ENCODE data around the gene TMEM8B. TPM values are rescaled to one million over a fixed set of nuclear protein-coding genes. Genes with fewer than 3 reads are reported as not detected.

The TMEM8B gene
- total RNA-seq, 2 experiments from 2014 or later = 3.8 to 4.0 TPM

DNA sequence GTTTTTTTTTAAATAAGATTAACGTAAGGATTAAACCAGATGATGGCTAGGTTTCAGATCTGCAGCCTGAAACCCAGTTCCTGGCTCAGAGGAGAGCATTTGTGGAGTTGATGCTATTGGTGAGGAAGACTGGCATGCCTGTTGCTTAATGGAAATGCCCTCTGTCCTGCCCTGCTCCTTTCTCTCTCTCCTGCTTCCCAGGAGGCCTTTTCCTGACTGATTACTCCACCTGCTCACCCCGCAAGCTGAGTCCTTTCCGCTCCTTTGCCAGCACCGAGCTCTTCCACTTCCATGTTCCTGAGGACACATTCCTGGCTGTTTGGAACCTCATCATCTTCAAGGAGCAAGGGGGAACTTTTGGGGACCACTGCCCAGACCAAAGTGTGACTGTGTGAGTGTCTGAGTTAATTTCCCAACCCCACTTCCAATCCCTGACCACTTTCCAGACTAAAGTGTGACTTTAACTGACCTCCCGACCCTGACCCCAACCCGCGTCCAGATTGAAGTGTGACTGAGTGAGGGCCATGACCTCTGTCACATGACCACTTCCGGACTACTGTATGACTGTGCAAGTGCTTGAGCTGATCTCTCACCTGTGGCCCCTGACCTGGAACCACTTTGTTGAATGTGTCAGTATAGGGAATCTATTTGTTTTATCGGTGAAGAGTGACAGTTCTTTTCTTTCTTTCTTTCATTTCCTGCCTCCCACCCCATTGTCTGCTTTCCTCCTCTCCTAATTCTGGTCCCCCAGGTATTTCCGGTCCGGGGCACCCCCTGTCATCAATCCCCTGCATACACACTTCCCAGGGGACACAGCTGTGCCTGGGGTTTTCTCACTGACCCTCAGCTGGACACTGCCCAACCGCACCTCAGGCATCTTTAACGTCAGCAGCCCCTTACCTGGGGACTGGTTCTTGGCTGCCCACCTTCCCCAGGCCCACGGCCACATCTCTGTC lies 5.5 kb downstream of the TMEM8B start:
- ChIA-PET POLR2A (interaction anchor here (0.7 kb wide), 1 partner anchor 277 kb away, joined by 8 read pairs; no protein-coding TSS in a partner anchor), CTCF (interaction anchor here (1.1 to 2.5 kb wide), 5 partner anchors 8 to 102 kb away, joined by 3 to 9 read pairs (median 4); partner anchors contain the start of gene CREB3)
- Mint-ChIP-seq H3K36me3 (ENCODE audit: low read depth) (no peaks in the 10 kb centered on the region), H3K27me3 (no peaks in the 10 kb centered on the region), H3K27ac (no peak overlapping the region), H3K9me3 (no peaks in the 10 kb centered on the region), H3K4me3 (no peak overlapping the region), H3K4me1 (peaks cover 17% of the 10 kb centered on the region)
- no peak for DNase-seq

DNA sequence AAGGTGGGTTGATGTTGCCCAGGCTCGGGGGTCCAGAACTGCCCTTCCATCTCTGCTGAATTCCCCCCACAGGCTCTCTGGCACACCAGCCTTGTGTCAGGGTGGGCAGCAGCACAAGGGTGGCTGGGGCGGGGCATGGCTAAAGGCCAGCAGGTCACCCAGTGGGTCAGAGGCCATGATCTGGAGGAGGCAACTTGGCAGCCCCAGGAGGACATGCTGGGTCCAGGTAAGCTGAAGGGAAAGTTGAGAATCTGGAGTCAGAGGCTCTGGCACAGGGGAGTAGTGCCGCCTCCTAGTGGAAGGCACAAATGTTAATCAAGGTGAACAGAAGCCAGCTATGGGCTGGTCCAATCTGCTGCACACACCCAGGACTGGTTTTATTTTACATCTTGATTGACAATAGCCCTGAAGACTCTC lies 6.2 kb downstream of the TMEM8B start:
- Mint-ChIP-seq H3K4me3 (no peak overlapping the region), H3K27ac (no peak overlapping the region), H3K9me3 (no peaks in the 10 kb centered on the region), H3K36me3 (ENCODE audit: low read depth) (no peaks in the 10 kb centered on the region), H3K4me1 (peaks cover 11% of the 10 kb centered on the region), H3K27me3 (no peaks in the 10 kb centered on the region)
- ChIA-PET CTCF (interaction anchor here (0.8 to 2.5 kb wide), 9 partner anchors 9 to 86 kb away, joined by 3 to 9 read pairs (median 4); partner anchors contain the start of gene RGP1), POLR2A (no interaction called here)
- DNase-seq = peak; percentile 35

DNA sequence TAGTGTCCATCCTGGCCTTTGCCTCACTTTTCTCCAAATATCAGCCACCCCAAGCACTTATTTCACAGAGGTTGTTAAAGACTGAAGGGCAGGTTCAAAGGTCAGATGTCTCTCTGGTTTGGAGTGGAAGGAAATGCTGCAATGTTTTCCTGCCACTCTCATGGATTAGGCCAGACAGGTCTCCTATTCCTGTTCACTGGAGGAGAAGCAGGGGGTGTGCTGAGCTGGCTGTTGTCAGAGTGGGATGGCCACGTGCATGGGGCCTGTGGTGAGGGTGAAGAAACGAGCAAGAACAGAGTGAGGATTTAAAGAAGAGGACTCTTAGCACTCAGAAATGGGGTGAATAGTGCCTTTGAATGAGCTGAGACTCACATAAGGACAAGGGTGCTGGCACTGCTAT lies 6.7 kb downstream of the TMEM8B start:
- Mint-ChIP-seq H3K36me3 (ENCODE audit: low read depth) (no peaks in the 10 kb centered on the region), H3K27me3 (no peaks in the 10 kb centered on the region), H3K27ac (no peak overlapping the region), H3K4me1 (peaks cover 11% of the 10 kb centered on the region), H3K4me3 (no peak overlapping the region), H3K9me3 (no peaks in the 10 kb centered on the region)
- no peak for DNase-seq
- ChIA-PET POLR2A (no interaction called here), CTCF (interaction anchor here (0.8 to 2.5 kb wide), 7 partner anchors 9 to 86 kb away, joined by 3 to 9 read pairs (median 5); partner anchors contain the start of gene RGP1)

DNA sequence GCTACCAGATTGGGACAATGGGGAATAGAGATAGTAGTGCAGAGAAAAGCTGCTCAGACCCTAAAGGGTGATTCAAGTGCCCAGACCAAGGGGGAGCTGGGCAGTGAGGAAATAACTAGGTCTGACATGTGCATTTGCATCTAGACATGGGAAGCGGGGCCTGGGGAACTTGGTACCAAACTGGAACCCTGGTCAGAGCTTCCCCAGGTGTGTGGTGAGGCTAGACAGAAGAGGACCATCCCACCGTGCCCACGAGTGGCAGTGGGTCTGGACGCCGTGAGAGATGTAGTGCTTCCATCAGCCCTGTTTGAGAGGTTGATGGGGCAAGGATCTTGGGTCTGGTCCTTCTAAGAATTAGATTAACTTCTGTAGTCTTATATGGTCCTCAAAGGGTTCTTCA lies 7.6 kb downstream of the TMEM8B start:
- POLR2A ChIA-PET = interaction anchor here (0.6 kb wide), 1 partner anchor 216 kb away, joined by 4 read pairs; no protein-coding TSS in a partner anchor
- no peak for DNase-seq
- Mint-ChIP-seq H3K27me3 (no peaks in the 10 kb centered on the region), H3K27ac (no peak overlapping the region), H3K4me3 (no peak overlapping the region), H3K4me1 (peaks cover 11% of the 10 kb centered on the region), H3K36me3 (ENCODE audit: low read depth) (no peaks in the 10 kb centered on the region), H3K9me3 (no peaks in the 10 kb centered on the region)
- CTCF ChIA-PET = interaction anchor here (0.5 to 2.5 kb wide), 3 partner anchors 10 to 353 kb away, joined by 3 to 9 read pairs (median 3); no protein-coding TSS in a partner anchor

DNA sequence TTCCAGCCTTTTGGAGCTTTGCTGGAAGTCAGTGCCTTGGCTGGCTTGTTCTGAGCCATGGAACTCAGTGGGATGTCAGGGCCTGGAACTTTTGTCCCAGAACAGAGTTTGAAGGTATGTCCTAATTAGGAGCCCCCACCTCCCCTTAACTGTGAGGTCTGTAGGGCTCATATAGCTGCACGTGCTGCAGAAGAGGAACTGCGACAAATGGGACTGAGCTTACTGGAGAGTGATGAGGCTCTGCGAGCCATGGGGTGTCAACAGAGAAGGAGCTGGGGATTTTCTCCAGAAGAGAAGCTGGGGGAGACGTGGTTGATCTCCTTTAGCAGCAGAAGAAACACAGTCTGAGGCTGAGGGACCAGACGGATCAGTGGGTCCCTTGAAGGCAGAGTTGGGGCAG lies 10.9 kb downstream of the TMEM8B start:
- Mint-ChIP-seq H3K4me3 (no peak overlapping the region), H3K9me3 (no peaks in the 10 kb centered on the region), H3K36me3 (ENCODE audit: low read depth) (no peaks in the 10 kb centered on the region), H3K4me1 (peaks cover 6% of the 10 kb centered on the region), H3K27me3 (no peaks in the 10 kb centered on the region), H3K27ac (no peak overlapping the region)
- ChIA-PET CTCF (interaction anchor here (0.8 to 1.6 kb wide), 4 partner anchors 9 to 42 kb away, joined by 3 to 6 read pairs (median 4); no protein-coding TSS in a partner anchor), POLR2A (no interaction called here)
- DNase-seq = no peak

DNA sequence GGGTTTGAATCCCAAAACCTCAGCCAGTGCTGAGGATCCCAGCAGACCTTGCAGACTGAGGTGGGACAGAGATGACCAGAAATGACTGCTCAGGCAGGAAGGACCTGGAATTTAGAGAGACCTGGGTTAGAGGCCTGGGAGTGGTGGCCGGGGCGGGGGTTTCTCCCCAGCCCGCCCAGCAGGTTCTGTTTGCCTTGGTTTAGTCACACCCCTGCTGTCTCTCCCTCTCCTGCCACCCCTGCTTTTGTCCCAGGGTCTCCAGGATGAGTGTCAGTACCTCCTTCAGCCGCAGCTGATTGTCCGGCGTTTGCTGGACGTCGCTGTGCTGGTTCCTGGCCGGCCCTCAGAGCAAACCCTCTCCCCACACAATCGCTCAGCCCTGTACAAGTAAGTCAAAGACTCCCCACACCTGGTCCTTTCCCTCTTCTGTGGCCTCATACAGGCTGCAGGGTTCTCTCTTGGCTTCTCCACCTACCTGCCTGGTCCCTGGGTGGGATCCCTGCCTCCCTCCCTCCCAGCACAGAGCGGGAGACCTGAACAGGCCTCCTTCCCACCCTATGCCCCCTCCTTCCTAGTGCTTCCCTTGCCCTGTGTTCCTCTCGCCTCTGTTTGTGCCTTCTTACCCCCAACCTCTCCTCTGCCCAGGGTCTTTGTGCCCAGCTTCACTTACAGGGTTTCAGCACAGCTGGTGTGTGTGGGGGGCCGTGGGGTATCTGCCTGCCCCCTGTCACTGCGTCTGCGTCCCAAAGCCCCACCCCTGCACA lies 12.0 kb downstream of the TMEM8B start:
- POLR2A ChIA-PET = interaction anchor here (0.6 kb wide), 1 partner anchor 1793 kb away, joined by 9 read pairs; no protein-coding TSS in a partner anchor
- Mint-ChIP-seq H3K9me3 (no peaks in the 10 kb centered on the region), H3K4me1 (peaks cover 17% of the 10 kb centered on the region)

DNA sequence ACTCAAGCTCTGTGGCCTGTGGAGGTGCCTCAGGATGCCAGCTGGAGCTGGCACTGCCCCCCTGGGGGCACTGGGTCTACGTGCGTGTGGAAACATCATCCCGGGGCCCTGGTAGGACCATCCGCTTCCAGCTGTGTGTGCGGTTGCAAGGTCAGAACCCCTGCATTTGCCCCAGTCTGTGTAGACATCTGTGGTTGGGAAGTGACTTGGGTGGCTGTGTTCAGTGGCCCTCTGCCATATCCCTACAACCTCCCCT lies 12.5 kb downstream of the TMEM8B start:
- POLR2A ChIA-PET = interaction anchor here (0.6 kb wide), 1 partner anchor 1794 kb away, joined by 9 read pairs; no protein-coding TSS in a partner anchor
- CTCF ChIA-PET = interaction anchor here (1.0 to 1.7 kb wide), 3 partner anchors 13 to 18 kb away, joined by 3 to 6 read pairs (median 4); no protein-coding TSS in a partner anchor
- no peak for DNase-seq
- Mint-ChIP-seq H3K27ac (no peak overlapping the region), H3K27me3 (no peaks in the 10 kb centered on the region), H3K4me3 (no peak overlapping the region), H3K36me3 (ENCODE audit: low read depth) (no peaks in the 10 kb centered on the region), H3K9me3 (no peaks in the 10 kb centered on the region), H3K4me1 (peaks cover 18% of the 10 kb centered on the region)

More for the DNA sequence above, 12.0 kb downstream of the TMEM8B start:
- DNase-seq = no peak
- CTCF ChIA-PET = interaction anchor here (1.1 to 1.7 kb wide), 3 partner anchors 13 to 15 kb away, joined by 4 to 6 read pairs (median 6); no protein-coding TSS in a partner anchor
- Mint-ChIP-seq H3K27ac (no peak overlapping the region), H3K4me3 (no peak overlapping the region), H3K36me3 (ENCODE audit: low read depth) (no peaks in the 10 kb centered on the region), H3K27me3 (no peaks in the 10 kb centered on the region)

DNA sequence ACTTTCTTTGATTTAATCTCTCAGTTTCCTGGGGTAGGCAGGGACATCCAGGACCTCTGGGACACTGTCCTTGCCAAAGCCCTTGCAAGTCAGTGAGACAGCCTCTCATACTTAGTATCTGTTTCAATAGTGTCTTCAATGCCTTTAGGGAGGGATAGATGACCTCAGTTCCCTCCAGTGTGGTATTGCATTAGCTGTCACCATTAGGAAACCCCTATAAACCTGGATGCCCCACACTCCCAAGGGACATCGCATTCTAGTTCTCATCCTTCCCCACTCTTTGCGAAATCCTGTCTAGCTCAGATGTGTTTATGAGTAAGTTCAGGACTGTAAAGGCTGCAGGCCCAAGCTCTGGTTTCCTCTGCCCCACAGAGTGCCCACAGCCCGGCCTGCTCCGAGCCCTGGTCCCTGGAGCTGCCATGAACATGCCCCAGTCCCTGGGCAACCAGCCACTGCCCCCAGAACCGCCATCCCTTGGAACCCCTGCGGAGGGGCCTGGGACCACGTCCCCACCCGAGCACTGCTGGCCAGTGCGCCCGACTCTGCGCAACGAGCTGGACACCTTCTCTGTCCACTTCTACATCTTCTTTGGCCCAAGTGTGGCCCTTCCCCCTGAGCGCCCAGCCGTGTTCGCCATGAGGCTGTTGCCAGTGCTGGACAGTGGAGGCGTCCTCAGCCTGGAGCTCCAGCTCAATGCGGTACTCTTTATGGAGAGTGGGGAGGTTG lies 13.2 kb downstream of the TMEM8B start:
- no peaks in the 10 kb centered on the region for H3K36me3 Mint-ChIP-seq (ENCODE audit: low read depth)
- no peak for DNase-seq
- H3K27me3 Mint-ChIP-seq = no peaks in the 10 kb centered on the region
- H3K4me1 Mint-ChIP-seq = peaks cover 22% of the 10 kb centered on the region
- ChIA-PET CTCF (interaction anchor here (0.6 to 1.7 kb wide), 4 partner anchors 12 to 789 kb away, joined by 3 to 6 read pairs (median 4); no protein-coding TSS in a partner anchor), POLR2A (interaction anchor here (0.6 kb wide), 1 partner anchor 1794 kb away, joined by 9 read pairs; no protein-coding TSS in a partner anchor)
- no peak overlapping the region for H3K4me3 Mint-ChIP-seq
- no peaks in the 10 kb centered on the region for H3K9me3 Mint-ChIP-seq
- H3K27ac Mint-ChIP-seq = no peak overlapping the region

DNA sequence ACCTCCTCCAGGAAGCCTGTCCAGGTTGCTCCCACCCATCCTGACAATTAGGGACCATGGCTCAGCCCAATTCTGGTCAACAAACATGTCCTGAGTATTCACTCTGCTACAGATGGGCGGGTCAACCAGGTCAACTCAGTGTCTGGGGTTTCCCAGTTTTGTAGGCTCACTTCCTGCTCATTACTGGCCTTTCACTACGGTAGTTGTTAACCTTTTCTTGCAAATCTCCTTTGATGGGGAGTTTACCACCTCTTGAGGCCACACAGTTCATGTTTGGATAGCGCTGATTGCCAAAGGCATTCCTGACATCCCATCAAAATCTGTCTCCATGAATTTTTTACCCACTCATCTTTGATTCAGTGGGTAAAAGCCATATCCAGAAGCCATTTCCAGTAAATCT lies 13.8 kb downstream of the TMEM8B start:
- Mint-ChIP-seq H3K4me1 (peaks cover 22% of the 10 kb centered on the region), H3K27ac (no peak overlapping the region), H3K36me3 (ENCODE audit: low read depth) (no peaks in the 10 kb centered on the region), H3K4me3 (no peak overlapping the region), H3K27me3 (no peaks in the 10 kb centered on the region), H3K9me3 (no peaks in the 10 kb centered on the region)
- no peak for DNase-seq
- ChIA-PET CTCF (interaction anchor here (0.6 kb wide), 1 partner anchor 788 kb away, joined by 4 read pairs; no protein-coding TSS in a partner anchor), POLR2A (no interaction called here)

DNA sequence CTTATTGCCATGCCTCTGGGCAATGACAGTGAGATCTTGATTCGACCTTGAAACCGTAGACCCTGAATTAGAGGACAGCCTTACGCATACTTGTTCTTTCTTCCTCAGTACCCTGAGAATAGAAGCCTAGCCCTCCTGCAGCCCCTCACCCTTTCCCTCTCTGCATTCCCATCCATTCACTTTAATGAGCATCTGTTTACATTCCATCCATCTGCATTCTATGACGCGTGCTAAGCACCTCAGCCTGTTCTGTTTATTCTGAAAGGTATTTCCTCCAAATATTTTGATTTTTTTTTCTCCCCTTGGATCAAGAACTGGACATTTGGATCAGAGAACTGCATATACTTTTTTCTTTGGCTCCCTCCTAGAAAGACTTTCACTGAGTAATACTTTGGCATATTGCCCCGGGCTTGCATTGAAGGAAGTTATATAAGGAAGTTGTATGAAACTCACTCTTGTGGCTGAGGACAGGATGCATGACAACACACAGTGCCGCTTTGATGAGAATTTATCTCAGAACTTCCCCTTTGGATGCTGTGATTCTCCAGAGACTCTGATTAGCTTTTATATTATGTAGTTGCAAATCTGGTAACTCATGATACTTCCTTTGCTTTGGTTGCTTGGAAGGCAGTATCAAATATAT lies 15.7 kb downstream of the TMEM8B start:
- H3K36me3 Mint-ChIP-seq (ENCODE audit: low read depth) = no peaks in the 10 kb centered on the region
- CTCF ChIA-PET = interaction anchor here (0.8 to 1.9 kb wide), 3 partner anchors 18 to 54 kb away, joined by 3 to 4 read pairs (median 3); partner anchors contain the start of gene SPAG8
- peak; percentile 41 for DNase-seq
- H3K4me1 Mint-ChIP-seq = peaks cover 22% of the 10 kb centered on the region
- no peaks in the 10 kb centered on the region for H3K9me3 Mint-ChIP-seq
- POLR2A ChIA-PET = interaction anchor here (0.6 kb wide), 1 partner anchor 117 kb away, joined by 3 read pairs; no protein-coding TSS in a partner anchor
- H3K4me3 Mint-ChIP-seq = no peak overlapping the region
- H3K27me3 Mint-ChIP-seq = no peaks in the 10 kb centered on the region
- peak overlapping the region; percentile 6 for H3K27ac Mint-ChIP-seq

Data from activated CD4-positive, alpha-beta T cell treated with anti-CD3 and anti-CD28 coated beads, Interleukin-2, amount 10 ng/mL, durations not matched to agents 7 days and 5 days (primary cell).